Cardiac muscle cell (in vitro differentiated cells and primary cell): ENCODE results near the gene HS3ST3B1. TPM values are rescaled to one million over a fixed set of nuclear protein-coding genes. Genes with fewer than 3 reads are reported as not detected.

Experiments
- DNase-seq, 2 donors: peaks; one replicate each; pipeline versions ENCODE4 v3.0.0 to v3.0.0-alpha.2; 2010 to 2017; ENCODE audit warnings: low read depth in 1 of 2, low spot score in 1 of 2
- H3K27ac ChIP-seq: fragments of 200-600 bp; sonication (generic); 2 replicates; pipeline ENCODE4 v1.5.1; 2016
- H3K27me3 ChIP-seq: fragments of 200-600 bp; sonication (generic); 2 replicates; pipeline ENCODE4 v1.6.0; 2016; ENCODE audit warnings: control low read depth
- H3K36me3 ChIP-seq: fragments of 200-600 bp; sonication (generic); 2 replicates; pipeline ENCODE4 v1.5.1; 2016; ENCODE audit warnings: control low read depth
- H3K4me1 ChIP-seq: fragments of 200-600 bp; sonication (generic); 2 replicates; pipeline ENCODE4 v1.8.1; 2017; ENCODE audit warnings: low read depth, mild to moderate bottlenecking, mixed run types
- H3K4me3 ChIP-seq: fragments of 200-600 bp; sonication (generic); 2 replicates; pipeline ENCODE4 v1.5.1; 2016; ENCODE audit warnings: mild to moderate bottlenecking
- H3K9me3 ChIP-seq: fragments of 200-600 bp; sonication (generic); 2 replicates; pipeline ENCODE4 v1.5.1; 2017; ENCODE audit warnings: low read depth, mild to moderate bottlenecking, control low read depth
- polyA plus RNA-seq: library from polyadenylated mRNA; unstranded; fragments of >200 nt; fragmentation: Nextera tagmentation; extraction: Ambion mirVana; gene quantifications from 2 replicates; pipeline ENCODE4 v1.2.1, GENCODE V29; 2016
- total RNA-seq: library from RNA; depleted of rRNA; stranded (reverse); fragments of >200 nt; gene quantifications from 2 replicates; pipeline ENCODE4 v1.2.3, GENCODE V29; 2016
- TF ChIP-seq, protein P1 (sequence below): IDR thresholded peaks from 2 replicates; pipeline ENCODE4 v1.5.1; 2012; ENCODE audit warnings: low read depth, mild to moderate bottlenecking, low read length

The HS3ST3B1 gene
- total and polyA plus RNA-seq, 2 experiments from 2014 or later = 2.1 to 7.9 TPM

DNA sequence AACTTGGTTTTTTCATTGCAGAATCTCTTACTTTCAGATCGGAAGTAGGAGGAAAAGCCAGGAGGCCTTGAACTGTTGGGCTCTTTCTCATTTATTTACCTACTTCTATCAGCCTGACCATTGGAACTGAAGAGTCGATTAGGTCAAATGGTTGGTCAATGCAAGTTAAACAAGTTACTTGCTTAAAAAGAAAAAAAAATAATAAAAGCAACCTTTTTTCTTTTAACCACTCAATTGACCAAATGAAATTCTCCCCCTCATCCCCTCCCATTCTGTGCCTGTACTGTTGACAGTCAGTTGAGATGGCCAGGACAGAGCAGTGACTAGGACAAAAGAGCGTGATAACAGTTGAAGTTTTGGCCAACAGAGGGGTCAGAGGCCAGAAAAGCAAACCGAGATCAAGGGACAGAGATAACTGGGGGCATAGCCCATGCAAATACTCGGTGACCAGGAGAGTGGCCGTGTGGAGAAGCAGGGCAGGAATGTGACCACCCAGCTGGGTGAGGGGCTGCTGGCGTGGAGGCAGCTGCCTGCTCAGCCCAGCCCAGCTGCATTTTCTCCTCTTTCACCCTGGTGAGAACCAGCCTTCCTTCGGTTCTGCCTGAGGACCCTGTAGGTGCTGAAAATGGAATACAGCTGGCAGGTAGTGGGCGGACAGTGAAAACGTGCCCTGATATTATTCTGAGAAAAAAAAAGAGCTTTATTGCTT lies 72.2 kb downstream of the HS3ST3B1 start:
- DNase-seq = peak in 1 of 2 donors; percentile 44
- H3K9me3 ChIP-seq = no peaks in the 10 kb centered on the region
- TF ChIP-seq, protein P1, sequence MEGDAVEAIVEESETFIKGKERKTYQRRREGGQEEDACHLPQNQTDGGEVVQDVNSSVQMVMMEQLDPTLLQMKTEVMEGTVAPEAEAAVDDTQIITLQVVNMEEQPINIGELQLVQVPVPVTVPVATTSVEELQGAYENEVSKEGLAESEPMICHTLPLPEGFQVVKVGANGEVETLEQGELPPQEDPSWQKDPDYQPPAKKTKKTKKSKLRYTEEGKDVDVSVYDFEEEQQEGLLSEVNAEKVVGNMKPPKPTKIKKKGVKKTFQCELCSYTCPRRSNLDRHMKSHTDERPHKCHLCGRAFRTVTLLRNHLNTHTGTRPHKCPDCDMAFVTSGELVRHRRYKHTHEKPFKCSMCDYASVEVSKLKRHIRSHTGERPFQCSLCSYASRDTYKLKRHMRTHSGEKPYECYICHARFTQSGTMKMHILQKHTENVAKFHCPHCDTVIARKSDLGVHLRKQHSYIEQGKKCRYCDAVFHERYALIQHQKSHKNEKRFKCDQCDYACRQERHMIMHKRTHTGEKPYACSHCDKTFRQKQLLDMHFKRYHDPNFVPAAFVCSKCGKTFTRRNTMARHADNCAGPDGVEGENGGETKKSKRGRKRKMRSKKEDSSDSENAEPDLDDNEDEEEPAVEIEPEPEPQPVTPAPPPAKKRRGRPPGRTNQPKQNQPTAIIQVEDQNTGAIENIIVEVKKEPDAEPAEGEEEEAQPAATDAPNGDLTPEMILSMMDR = no peak
- no peaks in the 10 kb centered on the region for H3K36me3 ChIP-seq
- H3K4me3 ChIP-seq = no peak overlapping the region
- H3K27me3 ChIP-seq = no peaks in the 10 kb centered on the region
- peaks cover 13% of the 10 kb centered on the region for H3K4me1 ChIP-seq
- peak overlapping the region; percentile 6 for H3K27ac ChIP-seq

GRCh38 chr17:14373614-14374259 lies 72.9 kb downstream of the HS3ST3B1 start:
- H3K27ac ChIP-seq = peak overlapping the region; percentile 6
- DNase-seq = peak in 1 of 2 donors; percentile 53
- no peaks in the 10 kb centered on the region for H3K9me3 ChIP-seq
- H3K4me1 ChIP-seq = peaks cover 13% of the 10 kb centered on the region
- TF ChIP-seq, protein P1 = no peak
- no peaks in the 10 kb centered on the region for H3K27me3 ChIP-seq
- H3K36me3 ChIP-seq = no peaks in the 10 kb centered on the region
- no peak overlapping the region for H3K4me3 ChIP-seq

DNA sequence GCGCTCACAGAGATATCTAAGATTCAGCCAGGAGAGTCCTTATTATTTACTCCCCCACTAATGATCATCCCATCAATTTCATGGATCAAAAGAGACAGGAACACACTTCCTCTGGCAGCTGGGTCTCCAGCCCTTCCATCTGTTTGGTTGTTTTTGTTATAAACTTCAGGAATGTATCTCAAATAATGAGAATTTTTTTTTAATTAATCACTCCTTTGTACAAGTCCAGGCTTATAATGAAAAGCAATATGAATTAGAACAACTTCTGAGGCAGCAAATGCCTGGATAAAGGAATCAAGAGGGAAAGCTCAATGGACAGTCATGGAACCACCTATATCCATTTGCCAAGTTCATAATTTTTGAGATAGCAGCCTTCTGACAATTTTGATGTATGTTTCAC lies 73.4 kb downstream of the HS3ST3B1 start:
- H3K27ac ChIP-seq = no peak overlapping the region
- no peak overlapping the region for H3K4me3 ChIP-seq
- no peaks in the 10 kb centered on the region for H3K9me3 ChIP-seq
- TF ChIP-seq, protein P1 = no peak
- H3K4me1 ChIP-seq = peaks cover 13% of the 10 kb centered on the region
- H3K36me3 ChIP-seq = no peaks in the 10 kb centered on the region
- H3K27me3 ChIP-seq = no peaks in the 10 kb centered on the region
- DNase-seq = no peak

GRCh38 chr17:14376666-14377065 lies 75.8 kb downstream of the HS3ST3B1 start:
- Histone ChIP-seq H3K4me1 (peaks cover 13% of the 10 kb centered on the region), H3K9me3 (no peaks in the 10 kb centered on the region), H3K27me3 (no peaks in the 10 kb centered on the region), H3K27ac (no peak overlapping the region), H3K4me3 (no peak overlapping the region), H3K36me3 (no peaks in the 10 kb centered on the region)
- no peak for DNase-seq
- TF ChIP-seq, protein P1 = no peak

DNA sequence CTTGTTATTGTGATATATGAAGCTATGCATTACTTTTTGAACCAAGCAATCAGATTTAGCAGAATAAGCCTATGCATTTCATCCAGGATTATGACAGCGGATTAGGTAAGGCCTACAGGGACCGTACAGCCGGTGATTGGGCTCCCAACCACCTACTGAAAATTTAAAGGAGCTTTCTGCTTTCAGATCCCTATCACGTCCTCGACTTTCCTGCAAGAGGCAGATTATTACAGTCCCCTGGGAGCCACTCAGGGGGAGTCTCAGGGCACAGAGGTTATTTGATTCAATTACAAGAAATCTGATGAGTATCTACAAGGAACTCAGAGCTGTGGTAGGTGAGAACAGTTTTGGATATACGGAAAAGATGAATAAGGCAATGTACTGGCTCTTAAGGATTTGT lies 80.7 kb downstream of the HS3ST3B1 start:
- H3K27me3 ChIP-seq = no peaks in the 10 kb centered on the region
- no peaks in the 10 kb centered on the region for H3K9me3 ChIP-seq
- no peak for DNase-seq
- H3K4me3 ChIP-seq = no peak overlapping the region
- no peaks in the 10 kb centered on the region for H3K4me1 ChIP-seq
- H3K27ac ChIP-seq = no peak overlapping the region
- H3K36me3 ChIP-seq = no peaks in the 10 kb centered on the region
- TF ChIP-seq, protein P1 = no peak
